Body of pancreas (tissue), 4 donors: ENCODE data around the gene TBC1D32. TPM values are rescaled to one million over a fixed set of nuclear protein-coding genes. Genes with fewer than 3 reads are reported as not detected.

Experiments
- ATAC-seq: fragments of 150-250 bp; one replicate; pipeline ENCODE4 v1.9.1; 2016
- DNase-seq, 4 donors: peaks; one replicate each; pipeline ENCODE4 v3.0.0-alpha.2; 2019
- H3K27ac ChIP-seq, 4 donors: fragments of 200-600 bp; sonication (generic); 1 replicate in 3 of 4; 2 replicates in 1 of 4; pipeline versions ENCODE4 v1.5.1 to v1.6.1; 2016 to 2019; ENCODE audit warnings: mild to moderate bottlenecking in 1 of 4, mixed read lengths in 1 of 4, moderate library complexity in 1 of 4
- H3K27me3 ChIP-seq, 2 donors: fragments of 200-600 bp; sonication (generic); one replicate each; pipeline ENCODE4 v1.6.0; 2016; ENCODE audit warnings: mild to moderate bottlenecking in 1 of 2
- H3K36me3 ChIP-seq, 2 donors: fragments of 200-600 bp; sonication (generic); replicated peaks in 1 of 2; 2 replicates each; pipeline ENCODE4 v1.5.1; 2016; ENCODE audit warnings: low read depth in 2 of 2; ENCODE audit not compliant: insufficient read depth in 1 of 2
- H3K4me1 ChIP-seq: fragments of 200-600 bp; sonication (generic); one replicate; pipeline ENCODE4 v1.6.0; 2016
- H3K4me3 ChIP-seq, 2 donors: fragments of 200-600 bp; sonication (generic); 1 replicate in 1 of 2; 2 replicates in 1 of 2; pipeline ENCODE4 v1.5.1; 2016 to 2019
- H3K9me3 ChIP-seq, 3 donors: fragments of 200-600 bp; sonication (generic); 1 replicate in 2 of 3; 2 replicates in 1 of 3; pipeline ENCODE4 v1.5.1; 2016
- CTCF ChIP-seq, 7 experiments: fragments of 450-650 bp in 4 of 7; fragments of 200-600 bp in 3 of 7; sonication (generic) in 3 of 7; IDR thresholded peaks; one replicate each; pipeline ENCODE4 v1.5.1; 2016 to 2019; ENCODE audit warnings: antibody characterized with exemption in 7 of 7
- POLR2A ChIP-seq, 3 donors: fragments of 450-650 bp; IDR thresholded peaks; one replicate each; pipeline ENCODE4 v1.6.1; 2016; ENCODE audit warnings: antibody characterized with exemption in 3 of 3, mild to moderate bottlenecking in 2 of 3
- WGBS, 2 donors: methylation state at CpG; one replicate each; pipeline ENCODE4 v1.1.5; 2017; 5-methylcytosine and 5-hydroxymethylcytosine counted together
- intact Hi-C: fragments of 100-400 bp; cut with DNase I; formaldehyde crosslinking; loops from one replicate; pipeline ENCODE4 v1.15.1; 2023
- total RNA-seq, 2 donors: library from RNA; depleted of rRNA; stranded (reverse); fragments of >200 nt; gene quantifications; one replicate each; pipeline ENCODE4 v1.1.0, GENCODE V29; 2016

Gene TBC1D32
- total RNA-seq, 2 donors from 2014 or later: 11.4 to 14.5 TPM

GRCh38 chr6:121297694-121298093, 36.6 kb downstream of the TBC1D32 start:
- DNase-seq (no peak), ATAC-seq (no peak)
- Histone ChIP-seq H3K9me3 (no peaks in the 10 kb centered on the region), H3K27me3 (no peaks in the 10 kb centered on the region), H3K27ac (no peak overlapping the region), H3K4me3 (no peak overlapping the region), H3K36me3 (no peaks in the 10 kb centered on the region), H3K4me1 (no peaks in the 10 kb centered on the region)
- no peak for TF ChIP-seq CTCF (IDR thresholded peaks at IDR 0.05)
- no peak for TF ChIP-seq POLR2A (IDR thresholded peaks at IDR 0.05)
- intact Hi-C loops: no loop called here
- WGBS, 2 donors: 67 to 95% methylated on average over 1 of the region's 1 CpG

GRCh38 chr6:121285041-121285440, 49.2 kb downstream of the TBC1D32 start:
- whole genome bisulfite sequencing, 2 donors: 94 to 95% methylated on average over 1 of the region's 1 CpG
- Histone ChIP-seq H3K27me3 (no peaks in the 10 kb centered on the region), H3K27ac (no peak overlapping the region), H3K9me3 (no peaks in the 10 kb centered on the region), H3K4me1 (no peaks in the 10 kb centered on the region), H3K4me3 (no peak overlapping the region), H3K36me3 (no peaks in the 10 kb centered on the region)
- intact Hi-C loops: no loop called here
- no peak for ATAC-seq
- DNase-seq: no peak
- TF ChIP-seq POLR2A (IDR thresholded peaks at IDR 0.05) (no peak), CTCF (IDR thresholded peaks at IDR 0.05) (no peak)

GRCh38 chr6:121274666-121275295, 59.5 kb downstream of the TBC1D32 start:
- WGBS, 2 donors: 78 to 86% methylated on average over 3 of the region's 3 CpGs
- no peak for ATAC-seq
- no peak overlapping the region for H3K27ac ChIP-seq

GRCh38 chr6:121263742-121264141, 70.5 kb downstream of the TBC1D32 start:
- intact Hi-C loops: no loop called here
- H3K27me3 ChIP-seq: no peaks in the 10 kb centered on the region
- peaks cover 0 to 17% (median 0%) of the 10 kb centered on the region in 3 donors for H3K9me3 ChIP-seq
- no peaks in the 10 kb centered on the region for H3K4me1 ChIP-seq
- 93 to 97% methylated on average over 3 of the region's 3 CpGs for WGBS, 2 donors
- no peaks in the 10 kb centered on the region for H3K36me3 ChIP-seq
- TF ChIP-seq CTCF (IDR thresholded peaks at IDR 0.05): no peak
- TF ChIP-seq POLR2A (IDR thresholded peaks at IDR 0.05): no peak
- no peak overlapping the region for H3K27ac ChIP-seq
- no peak overlapping the region for H3K4me3 ChIP-seq
- DNase-seq (no peak), ATAC-seq (no peak)

More at GRCh38 chr6:121274666-121275295, 59.5 kb downstream of the TBC1D32 start:
- Histone ChIP-seq H3K4me3 (no peak overlapping the region), H3K36me3 (peaks cover 0 to 2% of the 10 kb centered on the region in 2 donors), H3K9me3 (no peaks in the 10 kb centered on the region), H3K4me1 (no peaks in the 10 kb centered on the region), H3K27me3 (no peaks in the 10 kb centered on the region)
- intact Hi-C loops: no loop called here
- no peak for TF ChIP-seq CTCF (IDR thresholded peaks at IDR 0.05)
- no peak for TF ChIP-seq POLR2A (IDR thresholded peaks at IDR 0.05)
- DNase-seq: no peak

- intact Hi-C loops: no loop called here
- TF ChIP-seq CTCF (IDR thresholded peaks at IDR 0.05) (no peak), POLR2A (IDR thresholded peaks at IDR 0.05) (no peak)
- DNase-seq (peak in 1 of 4 donors; percentile 4), ATAC-seq (no peak)
- Histone ChIP-seq H3K27me3 (no peaks in the 10 kb centered on the region), H3K9me3 (peaks cover 0 to 10% (median 0%) of the 10 kb centered on the region in 3 donors), H3K27ac (no peak overlapping the region), H3K4me1 (no peaks in the 10 kb centered on the region), H3K36me3 (no peaks in the 10 kb centered on the region), H3K4me3 (no peak overlapping the region)
- 88 to 92% methylated on average over 4 to 9 of the region's 9 CpGs for WGBS, 2 donors
These were observed 73.6 kb downstream of the TBC1D32 start for GRCh38 chr6:121260651-121261102.
